GM19438 (cell line): ENCODE results near the gene PHF5A.
"Not testable (repeated sequence)": the region's sequence is repeated elsewhere in the genome, so short reads cannot be mapped to it uniquely, and the experiment has no call there.

Source experiments
- ATAC-seq: cut with Tn5 transposase; IDR thresholded peaks from one replicate; pipeline ENCODE4 v1.9.1; 2021; ENCODE audit warnings: low read depth; ENCODE audit not compliant: unreplicated experiment

The PHF5A gene

DNA sequence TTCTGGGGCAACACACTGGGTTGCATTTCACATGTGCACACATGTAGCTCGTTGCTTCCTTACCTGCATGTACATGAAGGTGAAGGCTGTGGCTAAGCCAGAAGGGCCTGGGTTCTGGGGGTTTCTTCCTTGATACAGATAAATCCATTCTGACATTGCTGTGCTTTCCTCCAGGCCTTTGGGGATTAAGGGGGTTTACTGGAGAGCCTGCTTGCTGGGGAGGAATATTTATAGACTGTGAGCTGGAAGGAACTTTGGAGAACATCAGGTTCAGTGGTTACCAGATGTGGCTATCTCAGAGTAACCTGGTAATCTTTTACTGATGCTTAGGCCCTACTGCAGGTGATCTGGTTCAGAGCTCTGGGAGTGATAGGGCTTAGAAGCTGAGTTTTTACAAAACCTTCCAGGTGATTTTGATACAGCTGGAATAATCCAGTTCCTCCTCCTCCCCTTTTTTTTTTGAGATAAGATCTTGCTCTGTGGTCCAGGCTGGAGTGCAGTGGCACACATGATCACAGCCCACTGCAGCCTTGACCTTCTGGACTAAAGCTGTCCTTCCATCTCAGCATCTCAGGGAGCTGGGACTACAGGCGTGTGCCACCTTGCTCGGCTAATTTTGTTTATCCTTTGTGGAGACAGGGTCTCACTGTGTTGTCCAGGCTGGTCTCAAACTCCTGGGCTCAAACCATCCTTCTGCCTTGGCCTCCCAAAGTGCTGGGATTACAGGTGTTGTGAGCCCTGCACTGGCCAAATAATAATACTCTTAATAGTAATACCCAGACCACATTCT lies 20.3 kb upstream of the PHF5A start:
- no peak for ATAC-seq

DNA sequence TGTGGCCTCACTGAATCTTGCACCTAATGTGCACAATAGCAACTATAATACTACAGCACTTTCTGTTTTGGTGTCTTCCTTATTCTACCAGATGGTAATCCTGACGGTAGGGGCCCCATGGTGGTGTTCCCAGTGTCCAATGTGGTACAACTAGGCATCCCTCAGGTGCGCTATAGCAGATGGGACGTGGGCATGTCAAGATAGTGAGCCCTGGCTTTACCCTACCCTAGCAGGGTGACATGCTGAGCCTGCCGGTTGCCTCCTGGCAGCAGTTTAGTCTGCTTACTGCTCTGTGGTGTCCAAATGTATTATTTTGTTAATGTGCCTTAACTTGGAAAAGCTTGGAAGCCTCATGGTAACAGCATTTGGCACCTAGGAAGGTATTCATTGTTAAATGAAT lies 19.6 kb upstream of the PHF5A start:
- no peak for ATAC-seq

DNA sequence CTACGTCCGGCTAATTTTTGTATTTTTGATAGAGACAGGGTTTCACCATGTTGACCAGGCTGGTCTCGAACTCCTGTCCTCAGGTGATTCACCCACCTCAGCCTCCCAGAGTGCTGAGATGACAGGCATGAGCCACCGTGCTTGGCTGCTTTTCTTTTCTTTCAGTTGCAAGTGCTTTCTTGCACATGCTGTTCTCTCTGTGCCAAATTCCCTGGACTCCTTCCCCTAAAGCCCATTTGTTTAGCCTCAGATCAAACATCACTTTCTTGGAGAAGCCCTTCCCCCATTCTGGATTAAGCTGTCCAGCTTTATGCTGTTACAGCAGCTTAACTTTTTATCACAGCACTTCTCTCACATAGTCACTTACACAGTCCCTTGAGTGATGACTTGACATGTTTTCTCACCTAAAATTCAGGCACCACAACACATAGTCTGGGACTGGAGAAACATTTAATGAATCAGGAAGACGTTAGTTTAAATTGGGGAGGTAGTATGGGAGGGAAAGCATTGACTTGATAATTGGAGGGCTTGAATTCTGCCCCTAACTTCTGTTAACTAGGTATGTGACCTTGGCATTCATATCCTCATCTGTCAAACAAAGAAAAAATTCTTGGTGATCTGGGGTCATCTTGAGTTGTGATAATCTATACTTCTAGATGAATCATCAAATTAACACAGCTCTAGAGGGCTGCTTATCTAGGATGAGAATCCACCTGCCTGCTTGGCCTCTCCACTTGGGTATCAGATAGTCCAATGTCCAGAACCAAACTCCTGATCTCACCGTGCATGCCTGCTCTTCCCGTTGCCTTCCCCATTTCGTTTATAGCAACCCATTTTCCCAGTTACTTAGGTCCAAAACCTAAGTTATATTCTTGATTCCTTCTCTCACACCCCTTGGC lies 18.8 kb upstream of the PHF5A start:
- no peak for ATAC-seq

DNA sequence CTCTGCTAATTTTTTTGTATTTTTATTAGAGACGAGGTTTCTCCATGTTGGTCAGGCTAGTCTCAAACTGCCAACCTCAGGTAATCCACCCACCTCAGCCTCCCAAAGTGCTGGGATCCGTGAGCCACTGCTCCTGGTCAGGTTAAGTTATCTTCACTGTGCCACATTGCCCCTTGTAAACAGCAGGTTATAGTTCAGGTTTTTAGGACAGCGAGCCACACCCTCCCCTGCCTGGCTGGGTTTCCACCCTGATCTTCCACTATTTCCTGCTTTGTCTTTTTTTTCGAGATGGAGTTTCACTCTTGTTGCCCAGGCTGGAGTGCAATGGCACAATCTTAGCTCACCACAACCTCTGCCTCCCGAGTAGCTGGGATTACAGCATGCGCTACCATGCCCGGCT lies 16.5 kb upstream of the PHF5A start:
- no peak for ATAC-seq

DNA sequence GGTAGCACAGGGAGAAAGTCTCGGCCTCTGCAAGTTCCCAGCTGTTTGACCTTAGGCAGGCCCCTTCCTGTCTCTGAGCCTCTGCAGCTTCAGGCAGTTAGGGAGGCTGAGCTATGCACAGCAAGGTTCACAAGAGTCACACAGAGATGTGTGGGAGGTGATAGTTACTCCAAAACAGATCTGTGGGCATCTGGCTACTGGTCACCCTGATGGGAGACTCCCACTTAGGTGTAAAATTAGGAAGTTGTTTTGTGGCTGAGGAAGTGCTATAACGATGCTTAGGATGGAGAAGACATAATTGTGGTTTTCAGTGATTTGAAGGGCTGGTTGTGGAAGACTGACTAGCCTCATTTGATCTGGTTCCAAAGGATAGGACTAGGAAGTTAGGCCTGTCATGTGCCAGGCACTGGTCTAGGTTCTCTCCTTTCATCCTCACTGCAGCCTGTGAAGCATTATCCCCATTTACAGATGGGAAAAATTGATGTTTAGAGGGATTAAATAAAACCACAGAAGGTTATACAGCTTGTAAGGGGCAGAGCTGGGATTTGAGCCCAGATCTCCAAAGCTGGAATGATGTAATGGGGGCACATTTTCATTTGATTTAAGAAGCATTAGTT lies 13.9 kb upstream of the PHF5A start:
- ATAC-seq = no peak

DNA sequence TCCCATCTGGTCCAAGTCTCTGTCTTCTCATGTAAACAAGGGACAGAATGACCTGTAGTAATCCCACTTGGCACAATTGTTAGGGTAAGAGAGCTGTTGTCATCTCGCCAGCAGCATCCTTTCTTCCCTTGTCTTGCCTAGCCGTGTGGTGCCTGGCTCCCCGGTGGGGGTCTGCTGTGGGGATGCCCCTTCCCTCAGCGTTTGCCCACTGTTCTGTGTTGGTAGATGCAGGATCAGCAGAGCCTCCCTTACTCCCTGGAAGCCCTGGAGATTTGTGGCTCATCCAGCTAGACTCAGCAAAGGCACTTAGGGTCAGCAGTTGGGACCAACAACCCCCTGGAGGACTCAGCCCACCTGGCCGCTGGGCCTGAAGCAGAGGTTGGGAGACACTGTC lies 13.4 kb upstream of the PHF5A start:
- no peak for ATAC-seq

DNA sequence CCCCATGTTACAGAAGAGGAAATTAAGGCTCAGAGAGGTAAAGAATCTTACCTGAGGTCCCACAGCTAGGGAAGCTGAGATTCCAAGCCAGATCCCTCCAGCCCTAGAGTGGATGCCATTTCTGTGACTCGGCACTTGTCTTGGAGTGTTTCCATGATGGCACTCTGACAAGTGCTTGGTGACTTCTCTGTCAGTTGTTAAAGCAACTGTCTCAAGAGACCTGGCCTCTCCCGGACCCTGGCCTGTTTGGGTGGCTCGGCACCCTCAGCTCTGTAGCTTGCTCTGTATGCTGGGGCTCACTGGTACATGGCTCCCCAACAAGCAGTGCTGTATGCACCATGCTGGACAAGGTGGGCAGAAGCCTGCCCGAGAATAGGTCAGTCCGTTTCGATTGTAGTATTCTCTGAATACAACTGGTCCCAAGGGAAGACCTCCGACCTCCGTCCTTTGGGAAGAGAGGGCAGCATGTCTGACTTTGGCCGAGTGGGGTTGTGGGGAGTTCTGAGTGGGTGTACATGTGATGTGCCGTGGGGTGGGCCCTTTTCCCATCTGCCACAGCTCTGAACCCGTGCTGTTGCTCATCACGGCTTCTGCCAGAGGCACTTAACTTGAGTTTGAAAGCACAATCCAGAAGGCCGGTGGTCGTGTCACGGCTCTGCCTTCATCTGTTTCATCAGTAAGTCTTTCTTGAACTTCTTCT lies 12.8 kb upstream of the PHF5A start:
- no peak for ATAC-seq

DNA sequence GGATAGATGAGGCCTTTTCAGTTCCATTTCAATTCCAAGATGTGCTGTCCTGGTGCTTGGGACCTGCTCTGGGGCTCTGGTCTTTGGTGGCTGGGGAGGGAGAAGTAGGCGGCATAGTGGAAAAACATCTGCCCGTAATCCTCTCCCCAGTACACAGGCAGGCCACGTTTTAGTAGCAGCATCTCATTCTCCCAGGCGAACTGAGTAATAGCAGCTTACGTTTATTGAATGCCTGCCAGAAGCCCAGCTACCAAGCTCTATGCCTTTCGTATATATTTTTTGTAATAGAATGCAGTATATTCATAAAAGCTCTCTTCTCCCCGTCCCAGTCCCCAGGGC lies 11.9 kb upstream of the PHF5A start:
- ATAC-seq = no peak

DNA sequence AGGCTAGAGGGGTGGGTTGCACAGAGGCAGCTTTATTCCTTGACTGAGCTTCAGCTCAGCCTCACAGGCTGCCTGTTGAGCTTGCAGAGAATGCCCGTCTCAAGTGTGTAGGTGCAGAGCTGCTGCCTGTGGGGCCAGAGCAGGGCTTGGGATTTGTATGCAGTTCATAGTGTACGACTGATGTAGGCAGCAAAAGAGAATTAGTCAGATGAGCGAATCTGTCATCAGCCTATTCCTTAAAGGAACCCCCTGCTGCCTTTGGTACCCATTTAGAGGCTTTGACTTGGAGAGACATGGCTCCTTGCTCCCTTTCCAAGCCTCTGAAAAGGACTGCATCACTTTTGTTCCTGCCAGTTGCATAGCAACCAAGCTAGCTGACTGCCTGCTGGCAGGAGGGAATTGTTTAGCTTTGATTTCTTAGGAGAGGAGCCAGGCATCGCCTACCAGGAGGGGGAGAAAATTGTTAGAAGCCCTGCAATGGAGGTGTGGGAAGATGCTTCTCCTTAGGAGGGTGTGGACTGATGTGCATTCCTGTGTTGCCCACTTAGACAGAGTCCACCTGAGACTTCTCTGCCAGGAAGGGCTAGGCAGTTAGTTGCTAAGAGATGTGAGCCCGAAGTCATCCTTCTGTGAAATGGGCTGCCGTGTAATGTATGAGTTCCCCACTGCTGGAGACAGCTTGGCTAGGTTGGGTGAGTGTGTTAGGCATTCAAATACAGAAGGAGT lies 11.3 kb upstream of the PHF5A start:
- no peak for ATAC-seq

DNA sequence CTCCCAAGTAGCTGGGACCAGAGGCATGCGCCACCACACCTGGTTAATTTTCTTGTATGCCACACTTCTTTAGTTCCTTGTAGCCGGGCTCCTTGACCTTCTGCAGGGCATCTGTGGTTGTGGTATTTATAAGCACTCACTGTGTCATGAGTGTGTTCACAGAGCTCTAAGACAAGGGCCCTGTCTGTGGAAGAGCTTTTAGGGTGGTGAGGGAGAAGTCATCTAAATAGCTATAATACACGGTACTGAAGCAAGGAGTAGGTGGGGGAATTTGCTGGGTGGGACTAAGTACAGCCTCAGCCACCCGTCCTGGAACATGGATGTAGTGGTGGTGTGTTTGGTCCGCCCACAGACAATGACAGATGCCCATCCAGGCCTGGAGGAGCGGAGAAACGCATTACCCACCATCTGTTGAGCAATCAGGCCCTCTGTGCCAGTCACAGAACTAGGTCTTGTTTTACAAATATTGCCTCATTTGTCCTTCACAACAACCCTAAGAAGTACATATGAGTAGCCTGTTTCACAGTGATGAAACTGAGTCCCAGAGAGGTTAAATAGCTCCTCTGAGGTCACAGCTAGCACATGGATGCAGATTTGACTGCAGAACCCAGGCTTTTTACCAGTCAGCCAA lies 10.5 kb upstream of the PHF5A start:
- ATAC-seq = no peak

DNA sequence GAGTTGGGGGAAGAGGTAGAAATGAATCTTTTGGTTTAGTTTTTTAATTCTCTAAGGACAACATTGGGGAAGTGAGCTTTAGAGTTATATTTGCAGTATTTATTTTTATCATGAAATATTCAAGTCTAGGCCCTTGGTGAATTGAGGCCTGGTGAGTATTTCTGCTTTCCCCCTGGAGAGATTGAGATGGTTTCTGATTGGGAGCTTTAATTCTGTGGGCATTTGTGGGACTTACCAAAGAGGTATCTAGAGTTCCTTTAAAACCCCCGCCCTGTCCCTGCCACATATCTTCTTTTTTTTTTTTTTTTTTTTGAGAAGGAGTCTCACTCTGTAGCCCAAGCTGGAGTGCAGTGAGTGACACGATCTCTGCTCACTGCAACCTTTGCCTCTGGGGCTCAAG lies 10.0 kb upstream of the PHF5A start:
- ATAC-seq = no peak

DNA sequence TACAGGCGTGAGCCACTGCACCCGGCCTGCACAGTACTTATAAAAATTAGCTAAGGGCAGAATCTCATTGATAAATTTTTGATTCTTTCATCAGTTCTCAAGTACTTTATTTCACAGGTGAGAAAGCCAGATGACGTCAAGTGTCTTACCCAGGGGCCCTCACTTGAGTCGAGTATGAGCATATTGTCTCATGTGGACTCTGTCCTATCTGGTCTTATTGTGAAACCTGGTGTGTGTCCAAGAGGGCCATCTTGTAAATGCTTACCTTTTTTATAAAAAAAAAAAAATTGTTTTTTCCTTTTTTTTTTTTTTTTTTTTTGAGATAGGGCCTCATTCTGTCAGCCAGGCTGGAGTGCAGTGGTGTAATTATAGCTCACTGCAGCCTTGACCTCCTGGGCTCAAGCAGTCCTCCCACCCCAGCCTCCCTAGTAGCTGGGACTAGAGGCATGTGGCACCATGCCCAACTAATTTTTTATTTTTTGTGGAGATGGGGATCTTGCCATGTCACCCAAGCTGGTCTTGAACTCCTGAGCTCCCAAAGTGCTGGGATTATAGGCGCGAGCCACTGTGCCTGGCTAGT lies 6.5 kb upstream of the PHF5A start:
- ATAC-seq = no peak

DNA sequence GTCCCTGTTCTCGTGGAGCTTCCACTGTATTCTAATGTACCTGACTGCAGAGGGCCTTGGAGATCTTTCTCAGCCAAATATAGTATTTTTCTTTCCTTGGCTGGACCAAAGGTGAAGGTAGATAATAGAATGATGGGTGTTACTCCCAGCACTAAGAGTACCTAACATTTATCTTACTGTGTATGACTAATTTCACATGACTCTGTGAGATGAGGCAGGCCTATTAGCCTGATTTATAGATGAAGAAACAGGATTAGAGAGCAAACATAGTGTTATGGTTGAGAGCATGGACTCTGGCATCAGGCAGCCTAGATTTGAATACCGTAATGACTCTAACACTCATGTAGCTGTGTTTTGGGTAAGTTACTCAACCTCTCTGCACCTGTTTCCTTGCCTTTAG lies 3.1 kb upstream of the PHF5A start:
- ATAC-seq = no peak

DNA sequence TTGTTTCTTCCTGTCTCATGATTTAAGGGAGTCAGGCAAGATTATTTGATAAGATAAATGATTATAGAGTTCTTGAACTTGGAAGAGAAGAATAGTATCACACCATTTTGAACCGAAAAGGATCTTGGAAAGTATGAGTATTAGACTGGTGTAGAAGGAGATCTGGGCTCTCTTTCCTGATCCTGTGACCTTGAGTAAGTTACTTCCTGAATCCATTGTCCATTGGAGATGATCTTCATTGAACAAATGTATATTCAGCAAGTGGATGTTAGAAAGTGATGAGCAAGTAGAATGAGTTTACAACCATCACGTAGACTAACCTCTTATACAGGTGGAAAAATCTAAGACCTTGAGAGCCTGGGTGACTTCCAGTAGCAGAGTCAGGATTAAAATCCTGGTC lies 2.4 kb upstream of the PHF5A start:
- no peak for ATAC-seq

DNA sequence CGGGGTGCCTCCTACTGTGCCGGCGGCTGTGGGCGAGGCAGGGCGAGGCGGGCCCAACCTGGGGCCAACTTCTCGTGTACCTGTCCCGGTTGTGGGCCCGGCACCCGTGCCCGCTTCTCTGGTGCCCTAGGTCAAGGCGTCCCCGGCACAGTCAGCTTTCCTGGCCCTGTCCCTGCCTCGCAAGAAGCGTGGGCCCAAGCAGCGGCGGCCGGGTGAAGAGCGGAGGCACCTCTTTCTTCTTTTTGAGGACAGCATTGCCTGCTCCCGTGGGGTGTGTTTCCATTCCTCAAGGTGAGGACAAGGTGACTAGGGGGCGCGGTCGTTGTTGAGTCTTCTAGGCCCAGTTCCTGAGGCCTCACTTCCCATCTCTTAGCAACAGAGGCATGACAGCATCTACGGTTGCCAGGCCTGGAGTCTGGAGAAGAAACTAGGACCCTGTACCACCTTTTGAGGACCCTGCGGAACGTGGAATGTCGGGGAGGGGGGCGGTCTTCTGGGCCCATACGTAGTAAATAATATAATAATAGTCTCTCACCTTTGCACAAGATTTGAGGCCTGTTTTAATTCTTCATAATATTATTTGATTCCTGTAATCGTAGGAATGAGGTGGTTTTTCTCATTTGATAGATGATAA lies 843 bp upstream of the PHF5A start:
- ATAC-seq = peak; percentile 25

DNA sequence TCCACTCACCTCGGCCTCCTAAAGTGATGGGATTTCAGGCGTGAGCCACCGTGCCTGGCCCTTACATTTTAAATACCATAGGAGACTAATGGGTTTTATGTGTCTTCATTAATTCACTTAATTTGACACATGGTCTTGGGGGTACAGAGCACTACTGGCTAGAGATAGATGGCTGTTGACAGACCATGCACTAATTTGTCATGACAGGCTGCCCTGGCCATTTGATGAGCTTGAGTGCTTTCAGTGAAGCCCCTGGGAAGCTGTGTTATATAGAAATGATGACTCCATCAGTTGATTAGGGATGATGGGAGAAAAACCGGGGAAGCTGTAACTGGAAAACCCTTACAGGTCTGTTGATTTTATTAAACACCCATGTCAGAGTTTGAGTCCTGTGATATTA lies 6.6 kb downstream of the PHF5A start:
- no peak for ATAC-seq

DNA sequence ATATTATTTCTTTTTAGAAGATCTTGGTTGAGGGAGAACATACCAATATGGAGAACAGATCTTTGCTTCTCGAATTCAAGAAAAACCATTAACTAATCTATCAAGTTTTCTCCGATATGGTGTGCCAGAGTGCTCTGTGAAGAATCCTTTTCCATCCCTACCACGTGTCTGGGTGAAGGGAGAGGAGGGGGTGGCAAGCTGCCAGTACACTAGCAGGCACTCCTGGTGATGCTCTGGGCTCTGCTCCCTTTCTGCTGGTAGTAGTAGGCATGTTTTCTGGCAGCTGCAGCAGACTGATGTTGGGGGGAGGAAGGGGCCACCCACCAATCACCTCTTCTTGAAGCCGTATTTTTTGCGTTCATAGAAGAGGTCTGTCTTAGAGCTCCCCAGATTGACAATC lies 8.4 kb downstream of the PHF5A start:
- not testable (repeated sequence) for ATAC-seq

DNA sequence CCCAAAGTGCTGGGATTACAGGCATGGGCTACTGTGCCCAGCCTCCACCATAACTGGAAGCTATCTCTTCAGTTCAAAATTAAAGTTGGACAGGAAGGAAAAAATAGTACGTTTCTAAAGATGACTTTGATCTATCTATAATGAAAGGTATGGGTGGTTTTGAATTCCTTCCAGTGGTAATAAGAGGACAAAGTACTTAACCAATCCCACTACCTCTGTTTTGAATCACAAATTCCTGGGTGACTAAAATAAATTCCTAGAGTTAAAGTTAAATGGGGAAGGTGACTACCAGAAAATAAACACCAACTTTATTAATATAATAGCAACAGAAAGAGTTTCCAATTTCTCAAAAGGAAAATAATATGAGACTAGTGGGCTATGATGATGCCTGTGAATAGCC lies 9.1 kb downstream of the PHF5A start:
- ATAC-seq = no peak

DNA sequence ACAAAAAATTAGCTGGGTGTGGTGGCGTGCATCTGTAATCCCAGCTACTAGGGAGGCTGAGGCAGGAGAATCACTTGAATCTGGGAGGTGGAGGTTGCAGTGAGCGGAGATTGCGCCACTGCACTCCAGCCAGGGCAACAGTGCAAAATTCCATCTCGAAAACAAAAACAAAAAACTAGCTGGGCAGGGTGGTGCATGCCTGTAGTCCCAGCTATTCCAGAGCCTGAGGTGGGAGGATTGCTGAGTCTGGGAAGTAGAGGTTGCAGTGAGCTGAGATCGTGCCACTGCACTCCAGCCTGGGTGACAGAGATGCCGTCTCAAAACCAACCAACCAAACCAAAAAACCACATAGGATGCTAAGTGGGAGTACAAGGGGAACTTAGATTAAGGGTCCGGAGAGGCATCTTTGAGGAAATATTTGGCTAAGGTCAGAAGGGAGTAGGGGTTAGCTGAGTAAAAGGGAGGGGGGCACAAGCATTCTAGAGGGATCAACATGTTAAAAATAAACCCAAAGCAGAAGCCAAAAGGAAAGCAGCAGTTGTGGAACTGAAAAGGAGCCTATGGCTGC lies 10.2 kb downstream of the PHF5A start:
- ATAC-seq = no peak
